IMR-90 (cell line): ENCODE measurements around the gene VEGFC.

Experiments used
- BHLHE40 ChIP-seq: fragments of 150-350 bp; IDR thresholded peaks from 2 replicates; pipeline ENCODE4 v1.6.1; 2016; ENCODE audit warnings: mild to moderate bottlenecking, low read depth, low read length
- CEBPB ChIP-seq: IDR thresholded peaks from 2 replicates; pipeline ENCODE4 v1.6.1; 2012; ENCODE audit warnings: low read depth, low read length, improper control_type of control experiment
- FOS ChIP-seq: fragments of 150-350 bp; IDR thresholded peaks from 2 replicates; pipeline ENCODE4 v1.6.1; 2016; ENCODE audit warnings: low read depth, low read length
- MAFK ChIP-seq: IDR thresholded peaks from 2 replicates; pipeline ENCODE4 v1.6.1; 2012; ENCODE audit warnings: low read depth, low read length, improper control_type of control experiment
- MAZ ChIP-seq: IDR thresholded peaks from 2 replicates; pipeline ENCODE4 v1.6.1; 2012; ENCODE audit warnings: low read depth, mild to moderate bottlenecking, low read length, improper control_type of control experiment, moderate library complexity, borderline replicate concordance
- MXI1 ChIP-seq: IDR thresholded peaks from 2 replicates; pipeline ENCODE4 v1.6.1; 2012; ENCODE audit warnings: low read depth, mild to moderate bottlenecking, low read length, moderate library complexity, borderline replicate concordance
- POLR2A ChIP-seq: IDR thresholded peaks from 2 replicates; pipeline ENCODE4 v1.6.1; 2012; ENCODE audit warnings: mild to moderate bottlenecking, low read depth, low read length
- RFX5 ChIP-seq: IDR thresholded peaks from 2 replicates; pipeline ENCODE4 v1.8.0; 2012; ENCODE audit warnings: low read depth, mild to moderate bottlenecking, low read length, moderate library complexity
- TF ChIP-seq, protein P1 (sequence below): conservative IDR thresholded peaks from 2 replicates; pipeline ENCODE4 v1.5.1; 2012; ENCODE audit warnings: mild to moderate bottlenecking, low read depth, low read length, improper control_type of control experiment
- TF ChIP-seq, protein P2 (sequence below): fragments of 150-350 bp; IDR thresholded peaks from 2 replicates; pipeline ENCODE4 v1.6.1; 2017; ENCODE audit warnings: mild to moderate bottlenecking, antibody characterized with exemption, low read length, low read depth
- TF ChIP-seq, protein P3 (sequence below): fragments of 150-350 bp; IDR thresholded peaks from 2 replicates; pipeline ENCODE4 v1.6.1; 2016; ENCODE audit warnings: low read depth, mild to moderate bottlenecking, low read length, moderate library complexity, borderline replicate concordance

DNA sequence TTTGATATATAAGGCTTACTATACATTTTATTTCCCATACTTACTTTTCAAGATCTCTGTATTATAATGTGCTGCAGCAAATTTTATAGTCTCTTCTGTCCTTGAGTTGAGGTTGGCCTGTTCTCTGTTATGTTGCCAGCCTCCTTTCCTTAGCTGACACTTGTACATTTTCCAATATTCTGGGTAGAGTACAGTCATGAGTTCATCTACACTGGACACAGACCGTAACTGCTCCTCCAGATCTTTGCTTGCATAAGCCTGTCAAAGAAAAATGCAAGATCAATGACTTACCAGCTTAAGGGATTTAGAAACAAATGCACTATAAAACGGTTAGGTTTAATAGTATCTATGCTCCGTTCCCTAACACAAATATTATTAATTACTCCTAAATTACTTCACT, 63.2 kb downstream of the VEGFC start:
- TF ChIP-seq, protein P1, sequence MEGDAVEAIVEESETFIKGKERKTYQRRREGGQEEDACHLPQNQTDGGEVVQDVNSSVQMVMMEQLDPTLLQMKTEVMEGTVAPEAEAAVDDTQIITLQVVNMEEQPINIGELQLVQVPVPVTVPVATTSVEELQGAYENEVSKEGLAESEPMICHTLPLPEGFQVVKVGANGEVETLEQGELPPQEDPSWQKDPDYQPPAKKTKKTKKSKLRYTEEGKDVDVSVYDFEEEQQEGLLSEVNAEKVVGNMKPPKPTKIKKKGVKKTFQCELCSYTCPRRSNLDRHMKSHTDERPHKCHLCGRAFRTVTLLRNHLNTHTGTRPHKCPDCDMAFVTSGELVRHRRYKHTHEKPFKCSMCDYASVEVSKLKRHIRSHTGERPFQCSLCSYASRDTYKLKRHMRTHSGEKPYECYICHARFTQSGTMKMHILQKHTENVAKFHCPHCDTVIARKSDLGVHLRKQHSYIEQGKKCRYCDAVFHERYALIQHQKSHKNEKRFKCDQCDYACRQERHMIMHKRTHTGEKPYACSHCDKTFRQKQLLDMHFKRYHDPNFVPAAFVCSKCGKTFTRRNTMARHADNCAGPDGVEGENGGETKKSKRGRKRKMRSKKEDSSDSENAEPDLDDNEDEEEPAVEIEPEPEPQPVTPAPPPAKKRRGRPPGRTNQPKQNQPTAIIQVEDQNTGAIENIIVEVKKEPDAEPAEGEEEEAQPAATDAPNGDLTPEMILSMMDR: no peak
- TF ChIP-seq CEBPB (no peak), POLR2A (no peak), RFX5 (no peak), FOS (no peak), MXI1 (no peak), MAFK (no peak), MAZ (no peak), BHLHE40 (no peak)
- TF ChIP-seq, protein P2, sequence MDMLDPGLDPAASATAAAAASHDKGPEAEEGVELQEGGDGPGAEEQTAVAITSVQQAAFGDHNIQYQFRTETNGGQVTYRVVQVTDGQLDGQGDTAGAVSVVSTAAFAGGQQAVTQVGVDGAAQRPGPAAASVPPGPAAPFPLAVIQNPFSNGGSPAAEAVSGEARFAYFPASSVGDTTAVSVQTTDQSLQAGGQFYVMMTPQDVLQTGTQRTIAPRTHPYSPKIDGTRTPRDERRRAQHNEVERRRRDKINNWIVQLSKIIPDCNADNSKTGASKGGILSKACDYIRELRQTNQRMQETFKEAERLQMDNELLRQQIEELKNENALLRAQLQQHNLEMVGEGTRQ: no peak
- TF ChIP-seq, protein P3, sequence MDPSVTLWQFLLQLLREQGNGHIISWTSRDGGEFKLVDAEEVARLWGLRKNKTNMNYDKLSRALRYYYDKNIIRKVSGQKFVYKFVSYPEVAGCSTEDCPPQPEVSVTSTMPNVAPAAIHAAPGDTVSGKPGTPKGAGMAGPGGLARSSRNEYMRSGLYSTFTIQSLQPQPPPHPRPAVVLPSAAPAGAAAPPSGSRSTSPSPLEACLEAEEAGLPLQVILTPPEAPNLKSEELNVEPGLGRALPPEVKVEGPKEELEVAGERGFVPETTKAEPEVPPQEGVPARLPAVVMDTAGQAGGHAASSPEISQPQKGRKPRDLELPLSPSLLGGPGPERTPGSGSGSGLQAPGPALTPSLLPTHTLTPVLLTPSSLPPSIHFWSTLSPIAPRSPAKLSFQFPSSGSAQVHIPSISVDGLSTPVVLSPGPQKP: no peak
